Uterus (tissue), 2 donors: ENCODE results near the gene U2AF1L4.

Experiments
- POLR2A ChIP-seq, 2 donors: fragments of 450-650 bp; IDR thresholded peaks; one replicate each; pipeline ENCODE4 v1.6.1; 2016; ENCODE audit warnings: antibody characterized with exemption in 2 of 2, mild to moderate bottlenecking in 1 of 2, moderate library complexity in 1 of 2
- TF ChIP-seq, protein P1 (sequence below), 4 experiments: fragments of 200-600 bp in 2 of 4; fragments of 450-650 bp in 2 of 4; sonication (generic) in 2 of 4; IDR thresholded peaks; one replicate each; pipeline ENCODE4 v1.5.1; 2016 to 2019; ENCODE audit warnings: antibody characterized with exemption in 4 of 4, mild to moderate bottlenecking in 2 of 4, moderate library complexity in 1 of 4

- no peak for TF ChIP-seq POLR2A (IDR thresholded peaks at IDR 0.05)
- TF ChIP-seq, protein P1, sequence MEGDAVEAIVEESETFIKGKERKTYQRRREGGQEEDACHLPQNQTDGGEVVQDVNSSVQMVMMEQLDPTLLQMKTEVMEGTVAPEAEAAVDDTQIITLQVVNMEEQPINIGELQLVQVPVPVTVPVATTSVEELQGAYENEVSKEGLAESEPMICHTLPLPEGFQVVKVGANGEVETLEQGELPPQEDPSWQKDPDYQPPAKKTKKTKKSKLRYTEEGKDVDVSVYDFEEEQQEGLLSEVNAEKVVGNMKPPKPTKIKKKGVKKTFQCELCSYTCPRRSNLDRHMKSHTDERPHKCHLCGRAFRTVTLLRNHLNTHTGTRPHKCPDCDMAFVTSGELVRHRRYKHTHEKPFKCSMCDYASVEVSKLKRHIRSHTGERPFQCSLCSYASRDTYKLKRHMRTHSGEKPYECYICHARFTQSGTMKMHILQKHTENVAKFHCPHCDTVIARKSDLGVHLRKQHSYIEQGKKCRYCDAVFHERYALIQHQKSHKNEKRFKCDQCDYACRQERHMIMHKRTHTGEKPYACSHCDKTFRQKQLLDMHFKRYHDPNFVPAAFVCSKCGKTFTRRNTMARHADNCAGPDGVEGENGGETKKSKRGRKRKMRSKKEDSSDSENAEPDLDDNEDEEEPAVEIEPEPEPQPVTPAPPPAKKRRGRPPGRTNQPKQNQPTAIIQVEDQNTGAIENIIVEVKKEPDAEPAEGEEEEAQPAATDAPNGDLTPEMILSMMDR (IDR thresholded peaks at IDR 0.05), result peak; percentile 96 to 98 (median 97)
These were observed 51.2 kb downstream of the U2AF1L4 start for GRCh38 chr19:35693835-35694599.
